ENCODE data around the gene XIRP1.

The XIRP1 gene

GRCh38 chr3:39205919-39206516, 13.6 kb upstream of the XIRP1 start:
- H3K4me2 ChIP-seq (ENCODE audit: insufficient read depth, low read length): no peak overlapping the region
- no peaks in the 10 kb centered on the region for H3K9me3 ChIP-seq (ENCODE audit: insufficient read depth, low read length, severe bottlenecking)
- peaks cover 7% of the 10 kb centered on the region for H3K27me3 ChIP-seq (ENCODE audit: insufficient read depth, low read length, poor library complexity)
- no peaks in the 10 kb centered on the region; the same call in 1 of the 2 replicates for H4K20me1 ChIP-seq (ENCODE audit: insufficient read depth, low read length)
- no peak overlapping the region for H3K4me3 ChIP-seq (ENCODE audit: low read depth in 1 of 2, low read length in 2 of 2)
- no peak overlapping the region for H3K27ac ChIP-seq (ENCODE audit: low read length)
- no peaks in the 10 kb centered on the region for H3K4me1 ChIP-seq (ENCODE audit: insufficient read depth, low read length)
- H3K9ac ChIP-seq (ENCODE audit: low read depth, low read length): no peak overlapping the region
- no peaks in the 10 kb centered on the region for H3K79me2 ChIP-seq (ENCODE audit: insufficient read depth, low read length)
- no peak for DNase-seq
- H3K36me3 ChIP-seq (ENCODE audit: insufficient read depth, low read length): no peaks in the 10 kb centered on the region
- ATAC-seq (ENCODE audit: insufficient read depth, low read depth): no peak
- H2AFZ ChIP-seq (ENCODE audit: low read depth, low read length): no peak overlapping the region
- no peak for TF ChIP-seq CTCF (IDR thresholded peaks at IDR 0.05; ENCODE audit: borderline replicate concordance, extremely low read depth, low read length, poor library complexity, severe bottlenecking)
- TF ChIP-seq EZH2 (IDR thresholded peaks at IDR 0.05; ENCODE audit: borderline replicate concordance, low read depth, low read length, severe bottlenecking): no peak

GRCh38 chr3:39205131-39205530, 12.7 kb upstream of the XIRP1 start:
- Histone ChIP-seq H3K9ac (ENCODE audit: low read depth, low read length) (no peak overlapping the region), H3K79me2 (ENCODE audit: insufficient read depth, low read length) (no peaks in the 10 kb centered on the region), H3K4me1 (ENCODE audit: insufficient read depth, low read length) (no peaks in the 10 kb centered on the region), H3K4me2 (ENCODE audit: insufficient read depth, low read length) (no peak overlapping the region), H4K20me1 (ENCODE audit: insufficient read depth, low read length) (no peaks in the 10 kb centered on the region; the same call in 1 of the 2 replicates), H3K27me3 (ENCODE audit: insufficient read depth, low read length, poor library complexity) (peaks cover 7% of the 10 kb centered on the region), H3K27ac (ENCODE audit: low read length) (no peak overlapping the region), H2AFZ (ENCODE audit: low read depth, low read length) (no peak overlapping the region), H3K36me3 (ENCODE audit: insufficient read depth, low read length) (no peaks in the 10 kb centered on the region), H3K4me3 (ENCODE audit: low read depth in 1 of 2, low read length in 2 of 2) (no peak overlapping the region), H3K9me3 (ENCODE audit: insufficient read depth, low read length, severe bottlenecking) (no peaks in the 10 kb centered on the region)
- DNase-seq (no peak), ATAC-seq (ENCODE audit: insufficient read depth, low read depth) (no peak)
- no peak for TF ChIP-seq EZH2 (IDR thresholded peaks at IDR 0.05; ENCODE audit: borderline replicate concordance, low read depth, low read length, severe bottlenecking)
- TF ChIP-seq CTCF (IDR thresholded peaks at IDR 0.05; ENCODE audit: borderline replicate concordance, extremely low read depth, low read length, poor library complexity, severe bottlenecking): no peak

- Histone ChIP-seq H4K20me1 (ENCODE audit: insufficient read depth, low read length) (no peaks in the 10 kb centered on the region; the same call in 1 of the 2 replicates), H3K79me2 (ENCODE audit: insufficient read depth, low read length) (no peaks in the 10 kb centered on the region), H3K4me3 (ENCODE audit: low read depth in 1 of 2, low read length in 2 of 2) (no peak overlapping the region), H3K27me3 (ENCODE audit: insufficient read depth, low read length, poor library complexity) (peaks cover 7% of the 10 kb centered on the region), H3K27ac (ENCODE audit: low read length) (no peak overlapping the region), H3K4me1 (ENCODE audit: insufficient read depth, low read length) (no peaks in the 10 kb centered on the region), H3K9ac (ENCODE audit: low read depth, low read length) (no peak overlapping the region), H2AFZ (ENCODE audit: low read depth, low read length) (no peak overlapping the region), H3K4me2 (ENCODE audit: insufficient read depth, low read length) (no peak overlapping the region), H3K36me3 (ENCODE audit: insufficient read depth, low read length) (no peaks in the 10 kb centered on the region), H3K9me3 (ENCODE audit: insufficient read depth, low read length, severe bottlenecking) (no peaks in the 10 kb centered on the region)
- no peak for DNase-seq
- TF ChIP-seq CTCF (IDR thresholded peaks at IDR 0.05; ENCODE audit: borderline replicate concordance, extremely low read depth, low read length, poor library complexity, severe bottlenecking) (no peak), EZH2 (IDR thresholded peaks at IDR 0.05; ENCODE audit: borderline replicate concordance, low read depth, low read length, severe bottlenecking) (no peak)
- ATAC-seq (ENCODE audit: insufficient read depth, low read depth): 0 out of 3 replicates have a peak, but pooled peaks have one; percentile 29
These were observed 11.5 kb upstream of the XIRP1 start for GRCh38 chr3:39203860-39204259.

All from DND-41 (cell line).